Muscle of leg (tissue), 11 donors: ENCODE measurements around the gene MACC1. TPM values are rescaled to one million over a fixed set of nuclear protein-coding genes. Genes with fewer than 3 reads are reported as not detected.
"Not testable (repeated sequence)": the region's sequence is repeated elsewhere in the genome, so short reads cannot be mapped to it uniquely, and the experiment has no call there.

ENCODE experiments used
- DNase-seq: peaks from one replicate; pipeline ENCODE4 v3.0.0; 2013
- H3K27ac ChIP-seq: one replicate; pipeline ENCODE4 v1.5.1; 2013; ENCODE audit warnings: mild to moderate bottlenecking, low read length, control low read depth
- H3K27me3 ChIP-seq: one replicate; pipeline ENCODE4 v1.6.1; 2013; ENCODE audit warnings: low read length; ENCODE audit not compliant: control insufficient read depth, insufficient read depth
- H3K36me3 ChIP-seq: one replicate; pipeline ENCODE4 v1.6.1; 2013; ENCODE audit warnings: low read length; ENCODE audit not compliant: control insufficient read depth, insufficient read depth
- H3K4me1 ChIP-seq: one replicate; pipeline ENCODE4 v1.6.1; 2013; ENCODE audit warnings: low read length; ENCODE audit not compliant: control insufficient read depth, insufficient read depth
- H3K4me3 ChIP-seq: one replicate; pipeline ENCODE4 v1.5.1; 2013; ENCODE audit warnings: low read length, control low read depth
- H3K9me3 ChIP-seq: replicated peaks from 2 replicates; pipeline ENCODE4 v1.6.1; 2013; ENCODE audit warnings: low read depth, low read length; ENCODE audit not compliant: control insufficient read depth
- WGBS: methylation state at CpG from one replicate; pipeline ENCODE4 v1.1.5; 2013; ENCODE audit warnings: missing lambda C conversion rate; ENCODE audit not compliant: insufficient coverage; 5-methylcytosine and 5-hydroxymethylcytosine counted together
- polyA plus RNA-seq, 8 donors: library from polyadenylated mRNA; unstranded; fragments of 120-200 nt; gene quantifications; one replicate each; pipeline versions ENCODE4 v1.2.1 to v1.2.3, GENCODE V29; 2013; ENCODE audit warnings: inconsistent platforms in 1 of 8, low replicate concordance in 1 of 8; ENCODE audit not compliant: insufficient read length in 8 of 8, insufficient read depth in 1 of 8
- total RNA-seq: library from RNA; stranded (reverse); fragments of 120-200 nt; gene quantifications from one replicate; pipeline ENCODE4 v1.2.4, GENCODE V29; 2013

Gene MACC1
- total and polyA plus RNA-seq, 9 donors = 0.04 to 2.7 (median 0.09) TPM

DNA sequence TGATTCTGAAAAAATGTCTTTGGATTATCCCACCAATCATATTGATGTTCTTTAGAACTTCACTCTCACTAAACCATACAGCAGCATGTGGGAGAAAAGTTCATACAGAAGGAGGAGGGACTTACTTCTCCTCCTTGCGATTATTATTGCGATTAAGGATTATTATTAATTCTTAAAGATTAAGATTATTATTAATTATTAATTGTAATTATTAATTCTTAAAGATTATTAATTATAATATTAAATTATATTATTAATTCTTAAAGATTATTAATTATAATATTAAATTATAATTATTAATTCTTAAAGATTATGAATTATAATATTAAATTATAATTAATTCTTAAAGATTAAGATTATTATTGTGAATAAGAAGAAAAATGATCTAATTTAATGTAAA, 80.5 kb downstream of the MACC1 start:
- Histone ChIP-seq H3K27ac (no peak overlapping the region), H3K4me3 (no peak overlapping the region), H3K36me3 (no peaks in the 10 kb centered on the region), H3K4me1 (no peaks in the 10 kb centered on the region), H3K27me3 (no peaks in the 10 kb centered on the region), H3K9me3 (no peaks in the 10 kb centered on the region)
- no CpG with 5 or more reads among the region's 2 CpGs for WGBS
- no peak for DNase-seq

DNA sequence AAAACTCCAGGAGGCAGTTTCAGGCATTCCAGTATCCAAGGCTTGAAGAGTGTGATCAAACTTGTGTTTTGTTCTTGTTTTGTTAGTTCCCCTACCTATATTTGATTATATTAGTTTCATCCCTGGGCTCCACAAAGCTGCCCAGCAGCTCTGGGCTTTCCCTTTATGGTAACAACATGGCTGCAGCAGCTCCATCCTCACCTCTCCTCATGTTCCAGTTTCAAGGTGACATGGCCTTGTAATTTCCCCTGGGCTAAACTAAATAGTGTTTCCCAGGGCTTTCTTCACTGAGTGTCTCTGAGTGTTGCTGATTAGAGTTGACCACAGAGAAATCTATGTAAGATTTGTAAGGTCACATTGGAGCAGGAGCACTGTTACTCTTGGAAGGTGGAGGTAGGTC, 83.4 kb downstream of the MACC1 start:
- Histone ChIP-seq H3K4me1 (no peaks in the 10 kb centered on the region), H3K36me3 (no peaks in the 10 kb centered on the region), H3K9me3 (no peaks in the 10 kb centered on the region), H3K4me3 (no peak overlapping the region), H3K27ac (no peak overlapping the region), H3K27me3 (no peaks in the 10 kb centered on the region)
- no peak for DNase-seq

DNA sequence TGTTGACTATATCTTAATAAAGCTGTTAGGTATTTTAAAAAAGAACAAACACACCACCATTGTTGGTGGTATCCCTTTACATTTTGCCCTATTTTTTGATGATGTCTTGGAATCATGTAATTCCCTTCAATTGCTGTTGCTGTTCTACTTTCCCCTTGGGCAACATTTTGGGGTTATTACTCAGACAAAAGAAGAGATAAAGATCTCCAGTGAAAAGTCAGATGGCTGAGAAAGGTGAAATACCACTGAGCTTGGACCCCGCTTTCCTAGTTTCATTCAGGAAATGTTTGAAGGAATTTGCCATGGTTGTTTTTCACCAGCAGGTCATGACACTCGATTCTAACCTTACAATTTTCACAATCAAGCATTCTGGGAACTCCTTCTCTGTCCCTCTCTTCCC, 84.6 kb downstream of the MACC1 start:
- H3K27ac ChIP-seq = no peak overlapping the region
- no peak overlapping the region for H3K4me3 ChIP-seq
- DNase-seq = no peak
- no peaks in the 10 kb centered on the region for H3K4me1 ChIP-seq
- H3K27me3 ChIP-seq = no peaks in the 10 kb centered on the region
- H3K36me3 ChIP-seq = no peaks in the 10 kb centered on the region
- H3K9me3 ChIP-seq = no peaks in the 10 kb centered on the region
- no CpG with 5 or more reads among the region's 2 CpGs for WGBS

DNA sequence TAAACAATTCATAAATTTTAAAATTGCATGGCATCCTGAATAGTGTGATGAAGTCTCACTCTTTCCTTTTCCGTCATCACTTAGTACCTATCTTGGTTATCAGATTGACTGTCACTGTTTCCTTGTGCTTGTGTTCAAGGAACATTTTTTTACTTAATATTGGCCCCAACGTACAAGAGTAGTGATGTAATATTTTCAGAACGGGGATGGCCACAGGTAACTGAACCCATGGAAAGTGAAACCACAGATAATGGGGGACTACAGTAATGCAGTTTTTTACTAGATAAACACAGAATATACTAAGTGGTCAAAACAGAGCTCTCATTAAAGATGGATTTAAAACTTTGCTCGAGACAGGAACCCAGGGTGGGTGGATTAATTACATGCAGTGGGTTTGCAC, 85.4 kb downstream of the MACC1 start:
- Histone ChIP-seq H3K4me3 (no peak overlapping the region), H3K36me3 (no peaks in the 10 kb centered on the region), H3K27ac (no peak overlapping the region), H3K4me1 (no peaks in the 10 kb centered on the region), H3K27me3 (no peaks in the 10 kb centered on the region), H3K9me3 (no peaks in the 10 kb centered on the region)
- DNase-seq = no peak
- WGBS = no CpG with 5 or more reads among the region's 4 CpGs

DNA sequence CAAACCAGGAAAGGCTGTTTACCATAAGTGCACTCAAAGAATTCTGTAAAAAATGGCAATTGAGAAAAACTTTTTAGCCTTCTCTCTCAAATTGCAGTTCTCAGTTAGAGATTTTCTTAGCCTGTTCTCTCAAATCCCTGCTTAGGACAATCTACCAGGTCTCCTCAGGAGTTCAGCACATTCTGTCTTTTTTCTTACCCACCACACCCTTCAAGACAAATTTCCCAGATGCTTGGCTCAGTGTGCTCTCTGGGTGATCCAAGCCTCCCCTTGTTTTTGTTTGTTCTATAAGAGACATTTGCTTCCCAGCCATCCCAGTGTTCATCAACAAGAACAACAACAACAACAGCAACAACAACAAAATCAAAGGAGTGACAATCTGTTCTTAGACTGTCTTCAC, 87.3 kb downstream of the MACC1 start:
- no peaks in the 10 kb centered on the region for H3K36me3 ChIP-seq
- H3K27me3 ChIP-seq = no peaks in the 10 kb centered on the region
- no peak for DNase-seq
- no peaks in the 10 kb centered on the region for H3K4me1 ChIP-seq
- no peak overlapping the region for H3K27ac ChIP-seq
- no peak overlapping the region for H3K4me3 ChIP-seq
- H3K9me3 ChIP-seq = no peaks in the 10 kb centered on the region

DNA sequence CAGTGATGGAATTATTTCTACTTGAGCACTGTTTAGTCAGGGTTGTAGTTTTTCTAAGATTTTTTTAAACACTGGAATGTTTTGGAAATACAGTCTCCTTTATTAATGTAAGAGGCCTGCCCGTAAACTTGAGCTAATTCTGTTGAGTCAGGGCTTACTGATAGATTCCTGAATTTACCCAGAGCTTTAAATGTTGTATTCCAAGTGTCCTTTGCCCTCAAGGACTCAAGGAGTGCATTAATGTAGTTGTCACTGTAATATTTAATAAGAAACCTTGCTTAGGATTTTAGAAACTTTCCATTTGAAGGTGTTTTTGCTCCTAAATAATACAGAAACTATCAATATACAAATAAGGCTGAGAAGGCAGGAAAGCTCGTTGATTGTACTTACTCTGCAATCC, 89.2 kb downstream of the MACC1 start:
- Histone ChIP-seq H3K36me3 (no peaks in the 10 kb centered on the region), H3K4me1 (no peaks in the 10 kb centered on the region), H3K4me3 (no peak overlapping the region), H3K27me3 (no peaks in the 10 kb centered on the region), H3K9me3 (no peaks in the 10 kb centered on the region), H3K27ac (no peak overlapping the region)
- no peak for DNase-seq
- no CpG with 5 or more reads among the region's 2 CpGs for WGBS

DNA sequence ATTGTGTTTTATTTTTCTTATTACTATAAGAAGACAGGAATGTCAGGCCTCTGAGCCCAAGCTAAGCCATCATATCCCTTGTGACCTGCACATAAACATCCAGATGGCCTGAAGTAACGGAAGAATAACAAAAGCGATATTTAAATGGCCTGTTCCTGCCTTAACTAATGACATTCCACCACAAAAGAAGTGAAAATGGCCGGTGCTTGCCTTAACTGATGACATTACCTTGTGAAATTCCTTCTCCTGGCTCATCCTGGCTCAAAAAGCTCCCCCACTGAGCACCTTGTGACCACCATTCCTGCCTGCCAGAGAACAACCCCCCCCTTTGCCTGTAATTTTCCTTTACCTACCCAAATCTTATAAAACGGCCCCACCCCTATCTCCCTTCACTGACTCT, 91.1 kb downstream of the MACC1 start:
- DNase-seq, H3K27me3 ChIP-seq, H3K4me1 ChIP-seq, H3K4me3 ChIP-seq, H3K27ac ChIP-seq, H3K36me3 ChIP-seq, H3K9me3 ChIP-seq: not testable (repeated sequence)
- 43% methylated on average over 4 of the region's 4 CpGs for WGBS

DNA sequence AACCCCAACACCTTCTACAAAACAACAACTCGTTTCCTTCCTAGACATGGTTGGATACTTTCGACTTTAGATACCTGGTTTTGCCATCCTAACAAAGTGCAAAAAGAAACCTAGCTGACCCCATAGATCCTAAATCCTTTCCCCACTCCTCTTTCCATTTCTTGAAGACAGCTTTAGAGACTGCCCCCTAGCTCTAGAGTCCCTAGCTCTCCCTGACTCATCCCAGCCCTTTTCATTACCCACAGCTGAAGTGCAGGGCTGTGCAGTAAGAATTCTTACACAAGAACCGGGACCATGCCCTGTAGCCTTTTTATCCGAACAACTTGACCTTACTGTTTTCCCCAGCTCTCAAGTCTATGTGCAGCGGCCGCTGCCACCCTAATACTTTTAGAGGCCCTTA, 93.1 kb downstream of the MACC1 start:
- H3K4me1 ChIP-seq, H3K27me3 ChIP-seq, H3K9me3 ChIP-seq, H3K27ac ChIP-seq, H3K4me3 ChIP-seq, DNase-seq, H3K36me3 ChIP-seq: not testable (repeated sequence)
- WGBS = 82% methylated on average over 6 of the region's 6 CpGs

DNA sequence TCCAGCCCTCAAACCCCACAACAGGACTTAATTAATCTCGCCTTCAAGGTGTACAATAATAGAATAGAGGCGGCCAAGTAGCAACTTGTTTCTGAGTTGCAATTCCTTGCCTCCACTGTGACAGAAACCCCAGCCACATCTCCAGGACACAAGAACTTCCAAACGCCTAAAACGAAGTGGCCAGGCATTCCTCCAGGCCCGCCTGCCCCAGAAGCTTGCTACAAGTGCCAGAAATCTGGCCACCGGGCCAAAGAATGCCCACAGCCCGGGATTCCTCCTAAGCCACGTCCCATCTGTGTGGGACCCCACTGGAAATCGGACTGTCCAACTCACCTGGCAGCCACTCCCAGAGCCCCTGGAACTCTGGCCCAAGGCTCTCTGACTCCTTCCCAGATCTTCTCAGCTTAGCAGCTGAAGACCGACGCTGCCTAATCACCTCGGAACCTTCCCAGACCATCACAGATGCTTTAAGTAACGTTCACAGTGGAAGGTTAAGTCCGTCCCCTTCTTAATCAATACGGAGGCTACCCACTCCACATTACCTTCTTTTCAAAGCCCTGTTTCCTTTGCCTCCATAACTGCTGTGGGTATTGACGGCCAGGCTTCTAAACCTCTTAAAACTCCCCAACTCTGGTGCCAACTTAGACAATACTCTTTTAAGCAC, 94.4 kb downstream of the MACC1 start:
- DNase-seq, H3K27ac ChIP-seq, H3K9me3 ChIP-seq, H3K36me3 ChIP-seq, H3K4me3 ChIP-seq, H3K27me3 ChIP-seq, H3K4me1 ChIP-seq: not testable (repeated sequence)
- WGBS = 80% methylated on average over 11 of the region's 16 CpGs

DNA sequence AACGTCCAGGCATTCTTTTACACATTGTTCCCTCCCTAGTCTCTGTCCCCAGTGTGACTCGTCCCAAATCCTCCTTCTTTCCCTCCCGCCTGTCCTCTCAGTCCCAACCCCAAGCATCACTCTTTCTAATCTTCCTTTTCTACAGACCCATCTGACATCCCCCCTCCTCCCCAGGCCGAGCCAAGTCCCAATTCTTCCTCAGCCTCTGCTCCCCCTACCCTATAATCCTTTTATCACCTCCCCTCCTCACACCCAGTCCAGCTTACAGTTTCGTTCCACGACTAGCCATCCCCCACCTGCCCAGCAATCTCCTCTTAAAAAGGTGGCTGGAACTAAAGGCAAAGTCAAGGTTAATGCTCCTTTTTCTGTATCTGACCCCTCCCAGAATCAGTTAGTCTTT, 95.1 kb downstream of the MACC1 start:
- Histone ChIP-seq H3K4me3 (no peak overlapping the region), H3K4me1 (peaks cover under 1% of the 10 kb centered on the region), H3K36me3 (no peaks in the 10 kb centered on the region), H3K9me3 (no peaks in the 10 kb centered on the region), H3K27me3 (no peaks in the 10 kb centered on the region), H3K27ac (no peak overlapping the region)
- DNase-seq = no peak
- 63% methylated on average over 6 of the region's 6 CpGs for WGBS

DNA sequence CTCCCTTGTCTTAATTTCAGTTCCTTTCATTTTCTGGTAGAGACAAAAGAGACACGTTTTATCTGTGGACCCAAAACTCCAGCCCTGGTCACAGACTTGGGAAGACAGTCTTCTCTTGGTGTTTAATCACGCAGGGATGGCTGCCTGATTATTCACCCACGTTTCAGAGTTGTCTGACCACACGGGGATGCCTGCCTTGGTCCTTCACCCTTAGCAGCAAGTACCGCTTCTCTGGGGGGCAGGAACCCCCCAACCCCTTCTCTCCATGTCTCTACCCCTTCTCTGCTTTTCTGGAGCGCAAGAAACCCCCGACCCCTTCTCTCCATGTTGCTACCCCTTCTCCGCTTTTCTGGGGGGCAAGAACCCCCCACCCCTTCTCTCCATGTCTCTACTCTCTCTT, 95.8 kb downstream of the MACC1 start:
- WGBS = 69% methylated on average over 8 of the region's 8 CpGs
- no peaks in the 10 kb centered on the region for H3K36me3 ChIP-seq
- H3K9me3 ChIP-seq = no peaks in the 10 kb centered on the region
- no peak for DNase-seq
- no peak overlapping the region for H3K27ac ChIP-seq
- H3K4me3 ChIP-seq = no peak overlapping the region
- peaks cover 3% of the 10 kb centered on the region for H3K4me1 ChIP-seq
- H3K27me3 ChIP-seq = no peaks in the 10 kb centered on the region
